GM19328 (cell line): Measurements from ENCODE around the gene MROH9.

Experiments
- ATAC-seq: cut with Tn5 transposase; IDR thresholded peaks from one replicate; pipeline ENCODE4 v1.9.1; 2021; ENCODE audit warnings: mild to moderate bottlenecking, moderate library complexity; ENCODE audit not compliant: unreplicated experiment

Gene MROH9

GRCh38 chr1:170964506-170964905 lies 29.2 kb downstream of the MROH9 start:
- no peak for ATAC-seq

GRCh38 chr1:170967042-170967910 lies 31.9 kb downstream of the MROH9 start:
- ATAC-seq = no peak

GRCh38 chr1:170970256-170970655 lies 34.9 kb downstream of the MROH9 start:
- ATAC-seq = no peak

GRCh38 chr1:170978371-170978910 lies 43.1 kb downstream of the MROH9 start:
- no peak for ATAC-seq

- ATAC-seq = no peak
Measured at GRCh38 chr1:170985406-170985805, 50.1 kb downstream of the MROH9 start.

GRCh38 chr1:170986901-170987300 lies 51.6 kb downstream of the MROH9 start:
- ATAC-seq = no peak

- ATAC-seq = no peak
Measured at GRCh38 chr1:170987424-170987823, 52.1 kb downstream of the MROH9 start.

- no peak for ATAC-seq
Measured at GRCh38 chr1:170993151-170993550, 57.8 kb downstream of the MROH9 start.

- ATAC-seq = no peak
Measured at GRCh38 chr1:170993717-170994116, 58.4 kb downstream of the MROH9 start.

GRCh38 chr1:171014880-171015279 lies 79.5 kb downstream of the MROH9 start:
- no peak for ATAC-seq

- ATAC-seq = no peak
Measured at GRCh38 chr1:171017426-171017825, 82.1 kb downstream of the MROH9 start.

GRCh38 chr1:171019971-171020370 lies 84.6 kb downstream of the MROH9 start:
- no peak for ATAC-seq

GRCh38 chr1:171032822-171033702 lies 97.7 kb downstream of the MROH9 start:
- no peak for ATAC-seq

- no peak for ATAC-seq
Measured at GRCh38 chr1:171037626-171038025, 102.3 kb downstream of the MROH9 start.

- no peak for ATAC-seq
Measured at GRCh38 chr1:171038284-171038683, 103.0 kb downstream of the MROH9 start.

- ATAC-seq = no peak
Measured at GRCh38 chr1:171048014-171048413, 112.7 kb downstream of the MROH9 start.

GRCh38 chr1:171052977-171053376 lies 117.6 kb downstream of the MROH9 start:
- ATAC-seq = no peak

- no peak for ATAC-seq
Measured at GRCh38 chr1:171055966-171056643, 120.8 kb downstream of the MROH9 start.

GRCh38 chr1:171061425-171062143 lies 126.2 kb downstream of the MROH9 start:
- ATAC-seq = no peak

- no peak for ATAC-seq
Measured at GRCh38 chr1:171062902-171063301, 127.6 kb downstream of the MROH9 start.
